K562 (cell line): ENCODE results near the gene ANAPC10. TPM values are rescaled to one million over a fixed set of nuclear protein-coding genes. Genes with fewer than 3 reads are reported as not detected.

ENCODE experiments used
- ATAC-seq: fragments of 200-7000 bp; cut with Tn5 transposase; 3 replicates; pipeline ENCODE4 v1.9.1; 2020; ENCODE audit warnings: moderate library complexity
- BruUV-seq: library from RNA; stranded (reverse); fragments of 400-500 nt; replicated peaks from 2 replicates; lab custom pipeline; 2021; lab: Mats Ljungman, UMichigan
- CTCF ChIA-PET: fragments of 300-600 bp; formaldehyde crosslinking; extraction: SDS; loops from one replicate; lab custom pipeline; 2021; ENCODE audit warnings: low intra/inter-chr PET ratio; lab: Yijun Ruan, JAX
- POLR2A ChIA-PET: fragments of 300-600, 350-650 bp; sonication (Branson Sonifier 250); formaldehyde crosslinking; extraction: SDS; loops from one replicate; lab custom pipeline; 2021; ENCODE audit warnings: antibody characterized with exemption, inconsistent platforms; lab: Yijun Ruan, JAX
- DNase-seq, 4 experiments: peaks; one replicate each; pipeline versions ENCODE4 v3.0.0 to v3.0.0-alpha.2; 2011 to 2018; ENCODE audit warnings: low spot score in 3 of 4, mixed read lengths in 3 of 4; ENCODE audit errors: extremely low read depth in 1 of 4
- FAIRE-seq: peaks from 2 replicates; lab custom pipeline; 2011; peaks lifted over from hg19 to GRCh38; lab: Jason Lieb, UNC
- H2AFZ ChIP-seq: 2 replicates; pipeline ENCODE4 v1.6.0; 2011; ENCODE audit warnings: low read depth, low read length, control low read depth, inconsistent platforms
- H3K27ac ChIP-seq: fragments of 200-600 bp; 3 replicates; pipeline ENCODE4 v1.8.0; 2011; ENCODE audit warnings: low read depth, mild to moderate bottlenecking, control low read depth, inconsistent platforms, low read length, moderate library complexity, mixed read lengths; ENCODE audit errors: extremely low read depth
- H3K27me3 ChIP-seq, 2 experiments: fragments of 300-600 bp in 1 of 2; 2 replicates in 1 of 2; 3 replicates in 1 of 2; pipeline versions ENCODE4 v1.6.0 to v1.8.0; 2011; ENCODE audit warnings: inconsistent platforms in 2 of 2, low read length in 2 of 2, mild to moderate bottlenecking in 1 of 2, mixed read lengths in 1 of 2, moderate library complexity in 1 of 2; ENCODE audit not compliant: control insufficient read depth in 2 of 2, insufficient read depth in 2 of 2
- H3K36me3 ChIP-seq: fragments of 300-600 bp; 3 replicates; pipeline ENCODE4 v1.8.0; 2011; ENCODE audit warnings: mild to moderate bottlenecking, low read length, inconsistent platforms; ENCODE audit not compliant: control insufficient read depth, insufficient read depth
- H3K4me1 ChIP-seq, 2 experiments: fragments of 200-600 bp in 1 of 2; replicated peaks in 1 of 2; 2 replicates in 1 of 2; 3 replicates in 1 of 2; pipeline versions ENCODE4 v1.5.1 to v1.8.0; 2011; ENCODE audit warnings: inconsistent platforms in 2 of 2, low read length in 2 of 2, mild to moderate bottlenecking in 1 of 2, mixed read lengths in 1 of 2, moderate library complexity in 1 of 2; ENCODE audit not compliant: control insufficient read depth in 2 of 2, insufficient read depth in 2 of 2
- H3K4me2 ChIP-seq: 2 replicates; pipeline ENCODE4 v1.6.1; 2011; ENCODE audit warnings: low read length, control low read depth, inconsistent platforms, mixed read lengths; ENCODE audit not compliant: insufficient read depth
- H3K4me3 ChIP-seq: fragments of 200-600 bp; sonication (generic), shearing (Covaris generic); 2 replicates; pipeline ENCODE4 v1.5.1; 2016; ENCODE audit warnings: control low read depth, inconsistent platforms
- H3K79me2 ChIP-seq: fragments of 200-600 bp; 3 replicates; pipeline ENCODE4 v1.8.0; 2011; ENCODE audit warnings: low read length, inconsistent platforms; ENCODE audit not compliant: control insufficient read depth, insufficient read depth
- H3K9ac ChIP-seq, 2 experiments: 2 replicates each; pipeline versions ENCODE4 v1.6.0 to v1.6.1; 2011; ENCODE audit warnings: low read depth in 2 of 2, low read length in 2 of 2, control low read depth in 1 of 2, inconsistent platforms in 1 of 2, mild to moderate bottlenecking in 1 of 2, mixed read lengths in 1 of 2; ENCODE audit not compliant: insufficient read depth in 1 of 2
- H3K9me1 ChIP-seq: one replicate; pipeline ENCODE4 v1.6.0; 2011; ENCODE audit warnings: inconsistent platforms, mild to moderate bottlenecking, low read length, moderate library complexity; ENCODE audit not compliant: control insufficient read depth, insufficient read depth
- H3K9me3 ChIP-seq: replicated peaks from 2 replicates; pipeline ENCODE4 v1.5.1; 2011; ENCODE audit warnings: low read depth, low read length, inconsistent platforms; ENCODE audit not compliant: control insufficient read depth, insufficient read depth
- H4K20me1 ChIP-seq: replicated peaks from 2 replicates; pipeline ENCODE4 v1.6.1; 2011; ENCODE audit warnings: low read length, inconsistent platforms, mixed read lengths; ENCODE audit not compliant: control insufficient read depth, insufficient read depth
- BACH1 ChIP-seq: fragments of 200-800 bp; sonication (Bioruptor generic); IDR thresholded peaks from 2 replicates; pipeline ENCODE4 v1.6.1; 2016; ENCODE audit warnings: missing genetic modification characterization, missing compliant biosample characterization
- MCM3 ChIP-seq: fragments of 450-650 bp; IDR thresholded peaks from 2 replicates; pipeline ENCODE4 v1.6.1; 2016
- MEF2D ChIP-seq: conservative IDR thresholded peaks from 2 replicates; pipeline ENCODE4 v1.6.1; 2016; ENCODE audit warnings: low read depth, missing genetic modification characterization, missing compliant biosample characterization
- STAT5B ChIP-seq: fragments of 250-450 bp; sonication (Bioruptor Pico); IDR thresholded peaks from 2 replicates; pipeline ENCODE4 v1.8.0; 2021; ENCODE audit warnings: mild to moderate bottlenecking, inconsistent platforms
- WGBS: fragments of 100-300 bp; shearing (Covaris generic); methylation state at CpG from one replicate; pipeline ENCODE4 v1.1.6; 2016; ENCODE audit warnings: low coverage, mixed read lengths; ENCODE audit not compliant: insufficient coverage; ENCODE audit errors: missing lambda C conversion rate; 5-methylcytosine and 5-hydroxymethylcytosine counted together
- in situ Hi-C: fragments of 300-500 bp; cut with MboI; formaldehyde crosslinking; loops from 4 replicates; pipeline ENCODE4 v1.15.0; 2018; ENCODE audit warnings: inconsistent platforms, mixed read lengths
- intact Hi-C: fragments of 100-400 bp; cut with micrococcal nuclease; formaldehyde crosslinking; loops from 2 replicates; pipeline ENCODE4 v1.14.2; 2022
- polyA plus RNA-seq, 8 experiments: library from polyadenylated mRNA; depleted of rRNA in 4 of 8; stranded (reverse) in 5 of 8; unstranded in 3 of 8; fragments of >200 nt; fragmentation: Nextera tagmentation in 2 of 8; fragmentation: Illumina TruSeq in 1 of 8; extraction: Ambion mirVana in 2 of 8; extraction: Trizol in 1 of 8; gene quantifications; 2 replicates each; pipeline versions ENCODE4 v1.2.1 to v1.2.3, GENCODE V29; 2011 to 2014; ENCODE audit warnings: inconsistent platforms in 1 of 8, missing spikeins in 1 of 8
- total RNA-seq, 7 experiments: library from RNA; depleted of rRNA in 6 of 7; stranded (reverse); fragments of >200 nt in 6 of 7; fragmentation: Illumina TruSeq in 2 of 7; extraction: Trizol in 2 of 7; gene quantifications; 2 replicates each; pipeline versions ENCODE4 v1.2.1 to v1.2.3, GENCODE V29; 2011 to 2021; ENCODE audit warnings: low replicate concordance in 1 of 7
- TF ChIP-seq, protein P1 (sequence below), 3 experiments: fragments of 200-800 bp in 1 of 3; sonication (Bioruptor generic) in 1 of 3; sonication (generic) in 1 of 3; formaldehyde crosslinking in 1 of 3; IDR thresholded peaks; 2 replicates each; pipeline versions ENCODE4 v1.6.1 to v1.8.0; 2016 to 2022; ENCODE audit warnings: mild to moderate bottlenecking in 2 of 3, missing compliant biosample characterization in 2 of 3, missing genetic modification characterization in 2 of 3, missing genetic modification reagents in 1 of 3
- TF ChIP-seq, protein P2 (sequence below): fragments of 250-450 bp; sonication (Bioruptor Pico); IDR thresholded peaks from 2 replicates; pipeline ENCODE4 v1.8.0; 2021; ENCODE audit warnings: mild to moderate bottlenecking, moderate library complexity

ANAPC10 gene
- total and polyA plus RNA-seq, 9 of the 15 experiments (the other 6 are each of a cell fraction or from before 2014, with no cell fraction given), result 31.0 to 96.2 (median 60.3) TPM

DNA sequence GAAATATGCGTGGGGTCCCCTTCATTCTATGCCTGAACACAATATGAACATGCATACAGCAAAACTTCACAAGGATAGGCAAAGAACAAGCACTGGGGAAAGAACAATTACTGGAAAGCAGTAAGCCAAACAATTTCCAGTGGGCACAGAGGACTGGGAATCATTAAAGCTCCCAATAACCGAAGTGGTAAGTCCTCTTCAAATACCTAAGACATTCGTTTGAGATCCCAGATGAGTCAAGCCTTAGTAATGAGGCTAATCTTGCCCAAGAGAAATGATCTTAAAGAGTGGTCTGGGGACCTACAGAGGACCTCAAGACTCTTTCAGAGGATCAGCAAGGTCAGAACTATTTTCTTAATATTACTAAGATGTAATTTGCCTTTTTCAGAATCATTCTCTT, 28.6 kb downstream of the ANAPC10 start:
- Histone ChIP-seq H3K9me3 (no peaks in the 10 kb centered on the region), H4K20me1 (no peaks in the 10 kb centered on the region), H2AFZ (no peak overlapping the region), H3K79me2 (peaks cover 10% of the 10 kb centered on the region; the same call in 1 of the 3 replicates), H3K4me3 (no peak overlapping the region), H3K27me3 (no peaks in the 10 kb centered on the region), H3K9me1 (no peaks in the 10 kb centered on the region), H3K9ac (no peak overlapping the region), H3K4me1 (no peaks in the 10 kb centered on the region), H3K4me2 (no peak overlapping the region), H3K27ac (no peak overlapping the region), H3K36me3 (peaks cover 11% of the 10 kb centered on the region; the same call in 1 of the 3 replicates)
- no peak for TF ChIP-seq STAT5B (CRISPR knock-in tag)
- TF ChIP-seq, protein P1, sequence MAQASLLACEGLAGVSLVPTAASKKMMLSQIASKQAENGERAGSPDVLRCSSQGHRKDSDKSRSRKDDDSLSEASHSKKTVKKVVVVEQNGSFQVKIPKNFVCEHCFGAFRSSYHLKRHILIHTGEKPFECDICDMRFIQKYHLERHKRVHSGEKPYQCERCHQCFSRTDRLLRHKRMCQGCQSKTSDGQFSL (CRISPR knock-in tag; IDR thresholded peaks at IDR 0.05), result no peak
- TF ChIP-seq, protein P1 (tag; IDR thresholded peaks at IDR 0.05), result no peak
- no peak for TF ChIP-seq MCM3
- TF ChIP-seq, protein P2, sequence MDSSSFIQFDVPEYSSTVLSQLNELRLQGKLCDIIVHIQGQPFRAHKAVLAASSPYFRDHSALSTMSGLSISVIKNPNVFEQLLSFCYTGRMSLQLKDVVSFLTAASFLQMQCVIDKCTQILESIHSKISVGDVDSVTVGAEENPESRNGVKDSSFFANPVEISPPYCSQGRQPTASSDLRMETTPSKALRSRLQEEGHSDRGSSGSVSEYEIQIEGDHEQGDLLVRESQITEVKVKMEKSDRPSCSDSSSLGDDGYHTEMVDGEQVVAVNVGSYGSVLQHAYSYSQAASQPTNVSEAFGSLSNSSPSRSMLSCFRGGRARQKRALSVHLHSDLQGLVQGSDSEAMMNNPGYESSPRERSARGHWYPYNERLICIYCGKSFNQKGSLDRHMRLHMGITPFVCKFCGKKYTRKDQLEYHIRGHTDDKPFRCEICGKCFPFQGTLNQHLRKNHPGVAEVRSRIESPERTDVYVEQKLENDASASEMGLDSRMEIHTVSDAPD (CRISPR knock-in tag), result no peak
- TF ChIP-seq MEF2D (tag), result no peak
- no peak for TF ChIP-seq BACH1 (tag)
- WGBS, result 68% methylated on average over 3 of the region's 3 CpGs
- FAIRE-seq (no peak), ATAC-seq (no peak), DNase-seq (no peak)
- ChIA-PET CTCF (no interaction called here), POLR2A (no interaction called here)
- BruUV-seq, result no TSS peak
- intact Hi-C loops (no loop called here), in situ Hi-C loops (loop anchor here (25.0 kb wide), 1 partner anchor 907 kb away; no protein-coding TSS in a partner anchor)
